Coronary artery (tissue), 2 donors: ENCODE measurements around the gene MOCOS.
"Not testable (repeated sequence)": the region's sequence is repeated elsewhere in the genome, so short reads cannot be mapped to it uniquely, and the experiment has no call there.

Source experiments
- DNase-seq: peaks from one replicate; pipeline ENCODE4 v3.0.0-alpha.2; 2017; ENCODE audit warnings: low spot score
- H3K27ac ChIP-seq, 2 donors: fragments of 200-600 bp; sonication (generic); one replicate each; pipeline ENCODE4 v1.5.1; 2016 to 2019
- H3K4me3 ChIP-seq: fragments of 200-600 bp; sonication (generic); 2 replicates; pipeline ENCODE4 v1.5.1; 2016; ENCODE audit warnings: mild to moderate bottlenecking, moderate library complexity
- CTCF ChIP-seq: fragments of 200-600 bp; sonication (generic); IDR thresholded peaks from one replicate; pipeline ENCODE4 v1.5.1; 2019; ENCODE audit warnings: antibody characterized with exemption

The MOCOS gene

GRCh38 chr18:36200354-36200771 lies 13.1 kb downstream of the MOCOS start:
- no peak for TF ChIP-seq CTCF
- Histone ChIP-seq H3K27ac (no peak overlapping the region), H3K4me3 (no peak overlapping the region)
- DNase-seq: no peak

GRCh38 chr18:36201765-36202164 lies 14.5 kb downstream of the MOCOS start:
- no peak for TF ChIP-seq CTCF
- Histone ChIP-seq H3K4me3 (no peak overlapping the region), H3K27ac (no peak overlapping the region)
- no peak for DNase-seq

GRCh38 chr18:36203360-36203895 lies 16.1 kb downstream of the MOCOS start:
- Histone ChIP-seq H3K27ac (no peak overlapping the region), H3K4me3 (no peak overlapping the region)
- no peak for DNase-seq
- TF ChIP-seq CTCF: no peak

GRCh38 chr18:36205166-36205565 lies 17.9 kb downstream of the MOCOS start:
- TF ChIP-seq CTCF: no peak

GRCh38 chr18:36207303-36207702 lies 20.0 kb downstream of the MOCOS start:
- H3K4me3 ChIP-seq: no peak overlapping the region
- TF ChIP-seq CTCF: no peak
- DNase-seq: no peak
- H3K27ac ChIP-seq: no peak overlapping the region

More at GRCh38 chr18:36205166-36205565, 17.9 kb downstream of the MOCOS start:
- Histone ChIP-seq H3K4me3 (no peak overlapping the region), H3K27ac (no peak overlapping the region)
- DNase-seq: no peak

- not testable (repeated sequence) for H3K27ac ChIP-seq, H3K4me3 ChIP-seq, DNase-seq
Observed at GRCh38 chr18:36207969-36208368, 20.7 kb downstream of the MOCOS start.

GRCh38 chr18:36211612-36212065 lies 24.3 kb downstream of the MOCOS start:
- DNase-seq: no peak
- TF ChIP-seq CTCF: no peak
- H3K4me3 ChIP-seq: no peak overlapping the region
- no peak overlapping the region for H3K27ac ChIP-seq
